ENCODE results near the gene SLC12A5.

- TF ChIP-seq CTCF (IDR thresholded peaks at IDR 0.05) (no peak), POLR2A (IDR thresholded peaks at IDR 0.05) (no peak), POLR2AphosphoS5 (IDR thresholded peaks at IDR 0.05) (no peak)
These were observed 43.4 kb upstream of the SLC12A5 start for GRCh38 chr20:45985573-45985972.

Data from stomach (tissue), 4 donors.